Nucleus accumbens (tissue), 56 donors: Measurements from ENCODE around the gene SPINK2.
A peak's percentile ranks its signal among the peaks of the same experiment; 100 is the strongest.

Experiments used
- DNase-seq, 56 donors: peaks; one replicate each; lab custom pipeline; 2025; lab: John Stamatoyannopoulos, UW

SPINK2 gene

GRCh38 chr4:56821381-56822243, at the start of gene SPINK2:
Gene SPINK2, minus strand, starts transcription at chr4:56821701. Its CDS starts 39 bp downstream, at chr4:56821662.
- peak in 5 of 56 donors; percentile 1 to 32 (median 6) for DNase-seq

GRCh38 chr4:56870946-56871345, 49.4 kb upstream of the SPINK2 start:
- no peak for DNase-seq

- DNase-seq: no peak
These were observed 42.1 kb upstream of the SPINK2 start for GRCh38 chr4:56863441-56864139.

GRCh38 chr4:56861360-56861759, 39.9 kb upstream of the SPINK2 start:
- no peak for DNase-seq

- DNase-seq: no peak
These were observed 39.3 kb upstream of the SPINK2 start for GRCh38 chr4:56860781-56861180.

GRCh38 chr4:56859841-56860240, 38.3 kb upstream of the SPINK2 start:
- no peak for DNase-seq

GRCh38 chr4:56857601-56858309, 36.3 kb upstream of the SPINK2 start:
- no peak for DNase-seq

- no peak for DNase-seq
These were observed 35.2 kb upstream of the SPINK2 start for GRCh38 chr4:56856656-56857055.

GRCh38 chr4:56850910-56851309, 29.4 kb upstream of the SPINK2 start:
- no peak for DNase-seq

GRCh38 chr4:56844802-56845580, 23.5 kb upstream of the SPINK2 start:
- DNase-seq: no peak

GRCh38 chr4:56843421-56843899, 22.0 kb upstream of the SPINK2 start:
- DNase-seq: no peak

GRCh38 chr4:56840559-56840958, 19.1 kb upstream of the SPINK2 start:
- no peak for DNase-seq

GRCh38 chr4:56828784-56829535, 7.5 kb upstream of the SPINK2 start:
- no peak for DNase-seq

GRCh38 chr4:56823933-56824600, 2.6 kb upstream of the SPINK2 start:
- DNase-seq: no peak

GRCh38 chr4:56818797-56819196, 2.7 kb downstream of the SPINK2 start:
- no peak for DNase-seq

GRCh38 chr4:56817840-56818491, 3.5 kb downstream of the SPINK2 start:
- no peak for DNase-seq

- no peak for DNase-seq
These were observed 14.8 kb downstream of the SPINK2 start for GRCh38 chr4:56806666-56807065.

- no peak for DNase-seq
These were observed 16.9 kb downstream of the SPINK2 start for GRCh38 chr4:56804551-56804950.
